Lower leg skin (tissue), 4 donors: ENCODE measurements around the gene MCM10. TPM values are rescaled to one million over a fixed set of nuclear protein-coding genes. Genes with fewer than 3 reads are reported as not detected.
"Not testable (repeated sequence)": the region's sequence is repeated elsewhere in the genome, so short reads cannot be mapped to it uniquely, and the experiment has no call there.

ENCODE experiments used
- DNase-seq, 2 donors: peaks; one replicate each; pipeline ENCODE4 v3.0.0-alpha.2; 2019; ENCODE audit warnings: low spot score in 2 of 2
- H3K4me3 ChIP-seq: fragments of 200-600 bp; sonication (generic); 2 replicates; pipeline ENCODE4 v1.5.1; 2017; ENCODE audit warnings: mild to moderate bottlenecking, low read depth; ENCODE audit not compliant: poor library complexity, severe bottlenecking
- CTCF ChIP-seq, 3 donors: fragments of 450-650 bp; IDR thresholded peaks; one replicate each; pipeline ENCODE4 v1.5.1; 2016; ENCODE audit warnings: antibody characterized with exemption in 3 of 3, mild to moderate bottlenecking in 3 of 3, moderate library complexity in 2 of 3
- POLR2A ChIP-seq, 2 donors: fragments of 450-650 bp; IDR thresholded peaks; one replicate each; pipeline ENCODE4 v1.6.1; 2016 to 2017; ENCODE audit warnings: antibody characterized with exemption in 2 of 2, mild to moderate bottlenecking in 1 of 2, moderate library complexity in 1 of 2
- WGBS, 2 donors: methylation state at CpG; one replicate each; pipeline ENCODE4 v1.1.5; 2018; 5-methylcytosine and 5-hydroxymethylcytosine counted together
- intact Hi-C: fragments of 100-400 bp; cut with DNase I; formaldehyde crosslinking; loops from one replicate; pipeline ENCODE4 v1.15.0; 2023; ENCODE audit warnings: low total_unique reads
- total RNA-seq, 4 donors: library from RNA; depleted of rRNA; stranded (reverse); fragments of >200 nt; gene quantifications; one replicate each; pipeline ENCODE4 v1.1.0, GENCODE V29; 2016

Gene MCM10
- total RNA-seq, 4 donors from 2014 or later, result 0.08 to 1.5 (median 0.38) TPM

DNA sequence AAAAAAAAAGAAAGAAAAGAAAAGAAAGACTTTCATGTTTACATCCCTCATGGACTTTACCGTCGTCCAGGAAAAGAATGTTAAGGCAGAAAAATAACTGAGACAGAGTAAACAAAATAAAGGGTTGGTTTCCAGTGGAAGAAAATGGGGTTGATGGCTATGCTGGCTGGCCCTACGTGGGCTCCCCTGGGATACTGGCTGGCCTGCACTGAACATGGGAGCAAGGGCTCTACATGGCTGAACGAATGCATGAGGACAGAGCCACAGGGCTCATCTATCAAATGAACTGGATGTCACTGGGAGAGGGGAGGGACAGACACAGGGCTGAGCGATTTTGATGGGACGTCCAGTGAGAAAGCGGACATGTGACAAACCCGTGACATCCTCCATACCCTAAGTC lies 75.3 kb downstream of the MCM10 start:
- TF ChIP-seq POLR2A (IDR thresholded peaks at IDR 0.05) (no peak), CTCF (IDR thresholded peaks at IDR 0.05) (no peak)
- intact Hi-C loops, result no loop called here
- H3K4me3 ChIP-seq, result no peak overlapping the region
- DNase-seq, result no peak
- 86 to 87% methylated on average over 8 of the region's 8 CpGs for WGBS, 2 donors

- 75 to 86% methylated on average over 16 of the region's 16 CpGs for WGBS, 2 donors
- TF ChIP-seq POLR2A (IDR thresholded peaks at IDR 0.05), result no peak
- intact Hi-C loops, result no loop called here
- peak in 1 of 2 donors; percentile 70 for DNase-seq
- no peak overlapping the region for H3K4me3 ChIP-seq
These were observed 77.1 kb downstream of the MCM10 start for GRCh38 chr10:13238271-13239077.

DNA sequence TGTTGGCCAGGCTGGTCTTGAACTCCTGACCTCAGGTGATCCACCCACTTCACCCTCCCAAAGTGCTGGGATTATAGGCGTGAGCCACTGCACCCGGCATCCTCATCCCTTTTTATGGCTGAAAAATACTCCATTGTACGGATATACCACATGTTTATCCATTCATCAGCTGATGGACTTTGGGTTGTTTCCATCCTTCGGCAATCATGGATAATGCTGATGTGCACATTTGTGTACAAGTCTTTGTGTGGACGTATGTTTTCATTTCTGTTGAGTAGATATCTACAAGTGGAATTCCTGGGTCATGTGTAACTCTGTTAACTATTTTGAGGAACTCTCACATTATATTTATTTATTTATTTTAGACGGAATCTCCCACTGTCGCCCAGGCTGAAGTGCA lies 78.6 kb downstream of the MCM10 start:
- no peak overlapping the region for H3K4me3 ChIP-seq
- intact Hi-C loops, result no loop called here
- TF ChIP-seq POLR2A (IDR thresholded peaks at IDR 0.05), result no peak
- TF ChIP-seq CTCF (IDR thresholded peaks at IDR 0.05), result no peak
- 89% methylated on average over 7 of the region's 7 CpGs for WGBS, 2 donors
- peak in 1 of 2 donors; percentile 60 for DNase-seq

DNA sequence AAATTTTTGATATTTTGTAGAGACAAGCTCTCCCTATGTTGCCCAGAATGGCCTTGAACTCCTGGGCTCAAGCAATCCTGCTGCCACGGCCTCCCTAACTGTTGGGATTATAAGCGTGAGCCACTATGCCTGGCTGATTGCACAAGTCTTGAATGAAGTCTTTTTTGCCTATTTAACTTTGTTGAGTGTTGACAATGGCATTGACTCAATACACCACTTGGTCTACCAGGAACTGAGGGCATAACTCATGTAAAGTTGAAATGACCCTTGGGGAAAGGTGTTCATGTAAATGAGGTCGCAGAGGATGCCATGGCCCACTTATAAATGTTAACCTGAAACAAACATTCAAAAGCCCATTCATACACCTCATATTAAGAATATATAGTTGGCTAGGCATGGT lies 80.3 kb downstream of the MCM10 start:
- DNase-seq, result no peak

DNA sequence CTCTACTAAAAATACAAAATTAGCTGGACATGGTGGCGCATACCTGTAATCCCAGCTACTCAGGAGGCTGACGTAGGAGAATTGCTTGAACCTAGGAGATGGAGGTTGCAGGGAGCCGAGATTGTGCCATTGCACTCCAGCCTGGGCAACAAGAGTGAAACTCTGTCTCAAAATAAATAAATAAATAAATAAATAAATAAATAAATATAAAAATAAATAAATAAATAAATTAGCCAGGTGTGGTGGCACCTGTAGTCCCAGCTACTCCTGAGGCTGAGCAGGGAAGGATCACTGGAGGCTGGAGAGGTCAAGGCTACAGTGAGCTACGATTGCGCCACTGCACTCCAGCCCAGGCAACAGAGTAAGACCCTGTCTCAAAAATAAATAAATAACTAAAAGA lies 80.9 kb downstream of the MCM10 start:
- intact Hi-C loops, DNase-seq, H3K4me3 ChIP-seq: not testable (repeated sequence)
- 92 to 97% methylated on average over 5 of the region's 5 CpGs for WGBS, 2 donors

More for the DNA sequence above, 80.3 kb downstream of the MCM10 start:
- intact Hi-C loops, result no loop called here
- TF ChIP-seq CTCF (IDR thresholded peaks at IDR 0.05) (no peak), POLR2A (IDR thresholded peaks at IDR 0.05) (no peak)
- H3K4me3 ChIP-seq, result no peak overlapping the region
- 86 to 90% methylated on average over 3 of the region's 3 CpGs for WGBS, 2 donors

- no peak overlapping the region for H3K4me3 ChIP-seq
- WGBS, 2 donors, result 78 to 80% methylated on average over 9 of the region's 9 CpGs
- TF ChIP-seq CTCF (IDR thresholded peaks at IDR 0.05), result no peak
- no peak for TF ChIP-seq POLR2A (IDR thresholded peaks at IDR 0.05)
- no peak for DNase-seq
- intact Hi-C loops, result no loop called here
These were observed 85.9 kb downstream of the MCM10 start for GRCh38 chr10:13247246-13247645.

DNA sequence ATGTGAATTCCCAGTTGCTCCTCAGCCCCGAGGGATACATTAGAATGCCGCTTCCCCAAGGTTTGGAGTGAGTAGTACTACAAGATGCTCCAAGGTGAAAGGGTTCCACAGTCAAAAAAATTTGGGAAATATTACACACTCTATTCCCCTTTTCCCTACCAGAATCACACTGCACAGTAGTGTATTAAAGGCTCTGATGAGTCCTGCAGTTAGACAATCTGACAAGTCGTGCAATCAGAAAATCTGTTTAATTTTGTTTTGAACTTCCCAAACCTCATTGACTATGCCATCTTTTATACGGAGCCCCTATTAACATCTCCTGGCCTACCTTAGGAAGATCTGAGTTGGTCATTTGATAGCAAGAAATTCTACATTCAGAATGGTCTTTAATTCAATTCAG lies 86.4 kb downstream of the MCM10 start:
- no peak overlapping the region for H3K4me3 ChIP-seq
- TF ChIP-seq POLR2A (IDR thresholded peaks at IDR 0.05), result no peak
- no peak for TF ChIP-seq CTCF (IDR thresholded peaks at IDR 0.05)
- no peak for DNase-seq
- 92 to 96% methylated on average over 4 of the region's 4 CpGs for WGBS, 2 donors
- intact Hi-C loops, result no loop called here
